ENCODE measurements around the gene GRIK4.

The GRIK4 gene

GRCh38 chr11:120707098-120707497 lies 195.6 kb downstream of the GRIK4 start:
- no peak for TF ChIP-seq CTCF (conservative IDR thresholded peaks at IDR 0.05; ENCODE audit: low read depth, low read length)
- peak; percentile 22 for DNase-seq (ENCODE audit: low read depth)
- H3K4me3 ChIP-seq (ENCODE audit: low read depth, low read length) = no peak overlapping the region

GRCh38 chr11:120707663-120708062 lies 196.1 kb downstream of the GRIK4 start:
- no peak for DNase-seq (ENCODE audit: low read depth)
- TF ChIP-seq CTCF (conservative IDR thresholded peaks at IDR 0.05; ENCODE audit: low read depth, low read length) = no peak
- H3K4me3 ChIP-seq (ENCODE audit: low read depth, low read length) = no peak overlapping the region

- no peak for DNase-seq (ENCODE audit: low read depth)
- H3K4me3 ChIP-seq (ENCODE audit: low read depth, low read length) = no peak overlapping the region
- TF ChIP-seq CTCF (conservative IDR thresholded peaks at IDR 0.05; ENCODE audit: low read depth, low read length) = no peak
Measured at GRCh38 chr11:120708511-120709183, 197.1 kb downstream of the GRIK4 start.

GRCh38 chr11:120709808-120710207 lies 198.3 kb downstream of the GRIK4 start:
- no peak overlapping the region for H3K4me3 ChIP-seq (ENCODE audit: low read depth, low read length)
- no peak for TF ChIP-seq CTCF (conservative IDR thresholded peaks at IDR 0.05; ENCODE audit: low read depth, low read length)
- DNase-seq (ENCODE audit: low read depth) = peak; percentile 6

GRCh38 chr11:120710354-120711131 lies 199.0 kb downstream of the GRIK4 start:
- peak; percentile 94 for DNase-seq (ENCODE audit: low read depth)
- TF ChIP-seq CTCF (conservative IDR thresholded peaks at IDR 0.05; ENCODE audit: low read depth, low read length) = no peak
- H3K4me3 ChIP-seq (ENCODE audit: low read depth, low read length) = no peak overlapping the region

- no peak for DNase-seq (ENCODE audit: low read depth)
- no peak overlapping the region for H3K4me3 ChIP-seq (ENCODE audit: low read depth, low read length)
- no peak for TF ChIP-seq CTCF (conservative IDR thresholded peaks at IDR 0.05; ENCODE audit: low read depth, low read length)
Measured at GRCh38 chr11:120712014-120712413, 200.5 kb downstream of the GRIK4 start.

All from choroid plexus epithelial cell (primary cell).